GM10266 (cell line): ENCODE measurements around the gene KDM5B.

Experiments used
- DNase-seq: peaks from one replicate; pipeline ENCODE4 v3.0.0; 2012; ENCODE audit errors: extremely low spot score
- CTCF ChIP-seq: IDR thresholded peaks from 2 replicates; pipeline ENCODE4 v1.5.1; 2012; ENCODE audit warnings: mild to moderate bottlenecking, low read depth; ENCODE audit not compliant: control insufficient read depth, insufficient read depth; ENCODE audit errors: missing control alignments

Gene KDM5B

GRCh38 chr1:202703191-202703590, 105.0 kb downstream of the KDM5B start:
- no peak for TF ChIP-seq CTCF
- no peak for DNase-seq

GRCh38 chr1:202702088-202702487, 106.1 kb downstream of the KDM5B start:
- TF ChIP-seq CTCF: no peak

GRCh38 chr1:202701200-202701599, 107.0 kb downstream of the KDM5B start:
- no peak for TF ChIP-seq CTCF
- no peak for DNase-seq

More at GRCh38 chr1:202702088-202702487, 106.1 kb downstream of the KDM5B start:
- DNase-seq: no peak

GRCh38 chr1:202700061-202700460, 108.2 kb downstream of the KDM5B start:
- no peak for DNase-seq
- TF ChIP-seq CTCF: no peak

GRCh38 chr1:202698276-202698675, 109.9 kb downstream of the KDM5B start:
- no peak for DNase-seq
- no peak for TF ChIP-seq CTCF

GRCh38 chr1:202697038-202697437, 111.2 kb downstream of the KDM5B start:
- no peak for DNase-seq
- no peak for TF ChIP-seq CTCF

- no peak for TF ChIP-seq CTCF
- DNase-seq: no peak
These were observed 113.9 kb downstream of the KDM5B start for GRCh38 chr1:202694314-202694713.
